ENCODE measurements around the gene BSPRY.
"Not testable (repeated sequence)": the region's sequence is repeated elsewhere in the genome, so short reads cannot be mapped to it uniquely, and the experiment has no call there.

Gene BSPRY

DNA sequence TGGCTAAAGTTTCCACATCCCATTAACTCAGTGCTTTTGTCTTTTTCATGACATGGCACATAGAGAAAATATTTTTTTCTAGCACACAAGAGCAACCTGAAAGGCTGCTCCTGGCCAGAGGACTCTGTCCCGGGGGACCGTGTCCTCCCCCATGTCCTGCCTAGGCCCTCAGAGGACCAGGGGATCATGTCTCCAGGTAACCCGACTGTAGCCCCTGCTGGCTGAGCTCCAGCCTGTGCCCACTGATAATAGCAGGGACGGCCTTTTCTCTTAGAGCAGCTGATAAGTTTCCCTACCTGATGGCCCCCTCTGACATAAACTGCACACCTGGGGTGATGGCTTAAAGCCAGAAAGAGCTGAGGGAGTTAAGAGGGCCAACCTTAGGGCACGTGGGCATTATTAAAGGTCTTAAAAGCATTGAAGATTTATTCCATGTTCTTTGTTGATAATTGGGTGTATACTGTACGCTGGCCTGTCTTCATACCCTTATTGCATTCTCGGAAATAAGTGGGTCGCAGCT lies 21.5 kb downstream of the BSPRY start:
- DNase-seq (ENCODE audit: low spot score) = no peak

DNA sequence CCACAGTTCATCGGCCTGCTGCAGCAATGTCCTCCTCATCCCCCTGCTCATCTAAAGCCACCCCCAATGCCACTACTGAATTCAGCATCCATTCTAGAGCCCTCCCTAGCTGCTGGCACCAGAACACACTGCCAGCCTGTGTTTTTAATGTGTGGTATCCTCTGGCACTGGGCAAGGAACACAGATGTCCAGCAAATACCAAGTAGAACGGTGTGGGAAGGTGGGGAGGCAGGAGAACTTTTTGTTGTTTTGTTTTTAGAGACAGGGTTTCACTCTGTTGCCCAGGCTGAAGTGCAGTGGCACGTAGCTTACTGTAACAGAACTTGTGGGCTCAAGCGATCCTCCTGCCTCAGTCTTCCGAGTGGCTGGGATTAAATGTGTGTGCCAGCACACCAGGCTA lies 22.7 kb downstream of the BSPRY start:
- no peak for DNase-seq (ENCODE audit: low spot score)

DNA sequence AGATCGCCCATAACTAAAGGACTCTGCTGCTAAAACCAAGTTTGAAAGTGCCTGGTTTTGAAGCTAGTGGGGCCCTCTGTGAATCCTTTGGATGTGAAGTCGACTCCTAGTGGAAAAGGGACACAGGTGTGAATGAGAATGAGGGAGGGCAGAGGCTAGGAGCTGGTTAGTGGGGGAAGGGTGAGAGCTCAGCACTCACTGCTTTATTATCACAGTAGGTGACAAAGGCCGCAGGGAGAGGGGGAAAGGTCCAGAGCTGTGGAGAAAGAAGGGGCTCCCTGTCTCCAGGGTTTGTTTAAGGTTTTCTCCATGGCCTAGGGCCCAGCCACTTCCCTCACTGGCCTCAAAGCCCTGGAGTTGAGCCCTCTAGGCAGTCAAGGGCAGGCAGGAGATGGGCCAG lies 23.9 kb downstream of the BSPRY start:
- DNase-seq (ENCODE audit: low spot score) = no peak

DNA sequence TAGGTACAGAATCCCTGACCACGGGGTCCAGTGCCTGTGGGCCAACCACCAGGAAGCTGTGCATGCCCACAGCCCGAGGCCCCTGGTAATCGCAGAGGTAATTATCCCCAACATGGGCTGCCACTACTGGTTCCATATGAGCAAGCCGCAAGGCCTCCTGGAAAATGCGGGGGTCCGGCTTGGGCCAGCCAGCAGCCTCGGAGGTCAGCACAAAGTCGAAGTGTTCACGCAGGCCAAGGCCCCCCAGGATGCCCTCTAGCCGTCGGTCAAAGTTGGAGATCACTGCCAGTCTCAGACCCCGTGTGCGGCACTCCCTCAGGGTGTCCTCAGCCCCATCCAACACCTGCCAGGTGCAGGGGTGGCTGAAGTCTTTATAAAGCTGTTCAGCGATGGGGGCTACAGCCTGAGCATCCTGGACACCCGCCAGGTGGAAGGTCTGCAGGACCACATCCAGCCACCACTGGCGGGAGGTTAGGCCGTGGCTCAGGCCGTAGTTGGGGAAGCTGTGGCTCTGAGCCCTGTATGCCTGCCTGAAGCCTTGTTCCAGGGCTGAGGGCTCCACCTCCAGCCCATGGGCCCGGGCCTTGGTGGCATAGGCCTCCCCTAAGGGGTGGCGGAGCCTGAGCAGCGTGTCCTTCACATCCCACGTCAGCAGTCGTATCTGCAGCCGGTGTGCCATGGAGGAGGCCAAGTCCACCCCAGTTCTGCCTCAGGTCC lies 24.5 kb downstream of the BSPRY start:
- no peak for DNase-seq (ENCODE audit: low spot score)

DNA sequence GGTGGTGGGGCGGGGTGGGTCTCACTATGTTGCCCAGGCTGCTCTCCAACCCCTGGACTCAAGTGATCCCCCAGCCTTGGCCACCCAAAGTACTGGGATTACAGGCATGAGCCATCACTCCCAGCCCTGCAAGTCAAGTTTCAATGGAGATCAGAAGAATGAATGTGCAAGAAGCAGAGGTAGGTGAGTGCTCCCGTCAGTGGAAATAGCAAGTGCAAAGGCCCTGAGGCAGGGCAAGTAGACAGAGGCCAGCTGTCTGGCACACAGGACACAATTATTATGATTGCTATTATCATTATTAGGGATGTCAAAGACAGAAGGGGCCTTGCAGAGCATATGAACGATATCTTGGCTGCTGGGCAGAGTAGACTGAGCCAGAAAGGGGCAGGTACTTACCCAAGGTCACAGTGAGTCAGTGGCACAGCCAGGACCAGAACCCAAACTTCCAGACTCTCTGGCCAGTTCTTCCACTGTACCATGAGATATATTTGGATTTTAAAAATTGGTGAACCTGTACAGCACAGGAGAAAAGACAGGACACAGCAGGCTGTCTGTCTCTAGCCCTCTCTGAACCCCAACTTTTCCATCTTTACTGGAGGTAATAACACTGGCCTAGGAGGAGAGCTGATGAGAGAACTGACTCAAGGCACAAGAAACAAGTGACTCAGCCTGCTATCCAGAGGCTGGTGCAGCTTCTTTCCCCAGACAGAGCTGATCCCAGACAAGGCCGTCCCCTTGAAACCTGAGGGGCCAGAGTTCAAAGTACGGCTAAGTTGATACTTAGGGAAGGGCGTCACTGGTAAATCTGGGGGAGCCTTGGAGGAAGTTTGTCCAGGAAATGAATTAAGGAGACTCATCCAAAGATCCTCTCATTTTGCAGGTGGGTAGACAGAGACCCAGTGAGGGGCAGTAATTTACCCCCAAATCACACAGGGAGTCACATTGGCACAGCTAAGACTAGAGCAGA lies 26.0 kb downstream of the BSPRY start:
- DNase-seq (ENCODE audit: low spot score) = no peak

- peak; percentile 38 for DNase-seq (ENCODE audit: low spot score)
These were observed 27.6 kb downstream of the BSPRY start, which contains the start of gene HDHD3 for GRCh38 chr9:113376634-113377567. TSS of gene HDHD3 (minus strand) at chr9:113376986. CDS start at chr9:113374354, 2,632 bp downstream.

DNA sequence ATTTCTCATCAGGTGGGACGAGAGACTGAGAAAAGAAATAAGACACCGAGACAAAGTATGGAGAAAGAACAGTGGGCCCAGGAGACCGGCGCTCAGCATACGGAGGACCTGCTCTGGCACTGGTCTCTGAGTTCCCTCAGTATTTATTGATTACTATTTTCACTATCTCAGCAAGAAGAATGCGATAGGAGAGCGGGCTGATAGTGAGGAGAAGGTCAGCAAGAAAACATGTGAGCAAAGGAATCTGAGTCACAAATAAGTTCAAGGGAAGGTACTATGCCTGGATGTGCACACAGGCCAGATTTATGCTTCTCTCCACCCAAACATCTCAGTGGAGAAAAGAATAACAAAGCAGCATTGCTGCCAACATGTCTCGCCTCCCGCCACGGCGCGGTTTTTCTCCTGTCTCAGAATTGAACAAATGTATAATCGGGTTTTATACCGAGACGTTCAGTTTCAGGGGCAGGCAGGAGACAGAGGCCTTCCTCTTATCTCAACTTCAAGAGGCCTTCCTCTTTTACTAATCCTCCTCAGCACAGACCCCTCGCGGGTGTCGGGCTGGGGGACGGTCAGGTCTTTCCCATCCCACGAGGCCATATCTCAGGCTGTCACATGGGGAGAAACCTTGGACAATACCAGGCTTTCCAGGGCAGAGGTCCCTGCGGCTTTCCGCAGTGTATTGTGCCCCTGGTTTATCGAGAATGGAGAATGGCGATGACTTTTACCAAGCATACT lies 29.9 kb downstream of the BSPRY start:
- DNase-seq (ENCODE audit: low spot score) = not testable (repeated sequence)

GRCh38 chr9:113379829-113380210 lies 30.5 kb downstream of the BSPRY start:
- DNase-seq (ENCODE audit: low spot score) = not testable (repeated sequence)

DNA sequence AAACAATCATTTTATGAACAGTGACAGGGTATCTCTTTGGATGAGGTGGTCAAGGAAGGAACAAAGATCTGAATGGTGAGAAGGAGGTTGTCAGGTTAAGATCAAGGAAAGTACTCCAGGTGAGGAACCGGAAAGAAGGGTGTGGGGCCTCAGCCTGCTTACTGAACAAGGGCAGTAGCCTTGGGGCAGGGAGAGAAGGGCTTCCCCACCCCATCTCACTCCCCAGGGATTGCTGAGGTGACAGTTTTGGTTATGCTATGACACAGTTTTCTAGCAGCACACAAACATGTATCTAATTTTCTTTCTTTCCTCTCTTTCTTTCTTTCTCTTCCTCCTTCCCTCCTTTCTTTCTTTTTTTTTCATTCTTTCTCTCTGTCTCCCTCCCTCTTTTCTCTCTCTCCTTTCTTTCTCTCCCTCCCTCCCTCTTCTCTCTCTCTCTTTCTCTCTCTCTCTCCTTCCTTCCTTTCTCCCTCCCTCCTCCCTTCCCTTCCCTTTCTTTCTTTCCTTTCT lies 31.6 kb downstream of the BSPRY start:
- DNase-seq (ENCODE audit: low spot score) = no peak

DNA sequence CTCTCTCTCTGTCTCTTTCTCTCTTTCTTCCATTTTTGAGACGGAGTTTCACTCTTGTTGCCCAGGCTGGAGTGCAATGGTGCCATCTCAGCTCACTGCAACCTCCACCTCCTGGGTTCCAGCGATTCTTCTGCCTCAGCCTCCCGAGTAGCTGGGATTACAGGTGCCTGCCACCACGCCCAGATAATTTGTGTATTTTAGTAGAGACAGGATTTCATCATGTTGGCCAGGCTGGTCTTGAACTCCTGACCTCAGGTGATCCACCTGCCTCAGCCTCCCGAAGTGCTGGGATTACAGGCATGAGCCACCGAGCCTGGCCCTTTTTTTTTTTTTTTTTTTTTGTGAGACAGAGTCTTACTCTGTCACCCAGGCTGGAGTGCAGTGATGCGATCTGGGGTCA lies 32.1 kb downstream of the BSPRY start:
- not testable (repeated sequence) for DNase-seq (ENCODE audit: low spot score)

DNA sequence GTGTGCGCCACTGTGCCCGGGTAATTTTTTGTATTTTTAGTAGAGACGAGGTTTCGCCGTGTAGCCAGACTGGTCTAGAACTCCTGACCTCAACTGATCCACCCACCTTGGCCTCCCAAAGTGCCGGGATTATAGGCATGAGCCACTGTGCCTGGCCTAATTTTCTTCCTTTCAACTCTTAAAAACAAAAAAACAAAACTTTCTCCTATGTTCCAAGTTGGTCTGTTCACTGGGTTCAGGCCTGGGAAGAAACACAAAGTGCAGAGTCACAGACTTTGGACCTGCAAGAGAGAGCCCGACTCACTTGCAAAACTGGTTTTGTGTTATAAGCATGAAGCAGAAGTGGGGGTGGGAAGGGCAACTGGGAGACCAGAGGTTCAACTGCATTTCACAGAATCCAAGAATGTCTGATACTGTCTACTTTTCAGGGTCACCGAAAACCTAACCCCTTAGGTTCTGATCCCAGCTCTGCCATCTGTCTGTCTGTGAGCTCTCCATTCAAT lies 32.6 kb downstream of the BSPRY start:
- DNase-seq (ENCODE audit: low spot score) = no peak

- no peak for DNase-seq (ENCODE audit: low spot score)
These were observed 37.4 kb downstream of the BSPRY start for GRCh38 chr9:113386571-113387393.

- DNase-seq (ENCODE audit: low spot score) = no peak
These were observed 38.4 kb downstream of the BSPRY start for GRCh38 chr9:113387560-113388230.

DNA sequence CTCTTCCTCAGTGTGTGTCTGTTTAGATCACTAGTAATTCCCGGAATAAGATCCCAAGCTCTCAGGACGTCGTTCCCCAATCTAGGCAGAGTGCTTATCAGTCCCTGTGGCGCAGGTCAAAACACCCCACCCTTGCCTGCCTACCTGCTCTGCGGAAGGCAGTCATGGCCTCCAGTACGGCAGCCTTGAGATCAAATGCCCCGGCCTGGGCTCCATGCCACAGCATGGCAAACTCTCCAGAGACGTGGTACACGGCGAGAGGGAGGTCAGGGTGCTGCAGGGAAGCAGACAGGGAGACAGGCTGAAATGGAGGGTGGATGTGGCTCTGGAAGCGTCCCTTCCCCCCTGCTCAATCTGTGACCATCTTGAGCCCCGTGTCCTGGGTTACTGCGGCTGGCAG lies 39.5 kb downstream of the BSPRY start:
- no peak for DNase-seq (ENCODE audit: low spot score)

DNA sequence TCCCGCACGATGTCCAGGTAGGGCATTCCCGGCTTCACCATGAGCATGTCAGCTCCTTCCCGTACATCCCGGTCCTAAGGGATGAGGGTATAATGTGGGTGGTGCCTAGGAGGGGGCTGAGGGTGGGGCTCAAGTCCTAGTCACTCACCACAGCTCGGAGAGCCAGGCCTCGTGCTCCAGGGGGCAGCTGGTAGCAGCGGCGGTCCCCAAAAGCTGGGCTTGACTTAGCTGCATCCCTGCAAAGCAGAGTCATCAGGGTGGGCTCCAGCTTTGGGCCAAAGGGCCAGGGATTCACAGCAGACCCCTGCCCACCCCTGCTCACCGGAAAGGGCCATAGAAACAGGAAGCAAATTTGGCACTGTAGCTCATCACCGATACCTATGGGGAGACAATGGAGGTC lies 40.1 kb downstream of the BSPRY start:
- DNase-seq (ENCODE audit: low spot score) = no peak

GRCh38 chr9:113390192-113390960 lies 41.0 kb downstream of the BSPRY start:
- no peak for DNase-seq (ENCODE audit: low spot score)

DNA sequence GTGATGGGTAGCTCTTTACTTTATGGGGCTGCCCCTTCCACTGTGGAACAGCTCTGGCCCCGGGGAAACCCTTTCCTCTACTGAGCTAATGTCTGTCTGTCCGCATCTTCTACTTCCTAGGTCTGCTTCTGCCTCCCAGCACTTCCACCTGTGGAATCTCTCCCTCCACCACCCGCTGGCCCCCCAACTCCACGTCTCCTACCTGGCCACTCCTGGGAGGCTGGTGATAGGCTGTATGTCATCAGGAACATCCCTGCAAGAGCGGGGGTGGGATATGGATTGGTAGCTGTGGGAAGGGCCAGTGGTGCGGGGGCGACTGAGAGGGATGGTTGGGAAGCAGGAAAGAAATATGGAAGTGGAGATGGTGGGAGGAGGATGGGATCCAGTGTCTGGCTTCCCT lies 42.6 kb downstream of the BSPRY start:
- no peak for DNase-seq (ENCODE audit: low spot score)

- no peak for DNase-seq (ENCODE audit: low spot score)
These were observed 43.9 kb downstream of the BSPRY start for GRCh38 chr9:113393281-113393680.

Data from kidney capillary endothelial cell (primary cell).